ENCODE measurements around the gene PRR5L.

PRR5L gene

GRCh38 chr11:36328966-36329673, 33.0 kb downstream of the PRR5L start:
- no peak for DNase-seq

DNA sequence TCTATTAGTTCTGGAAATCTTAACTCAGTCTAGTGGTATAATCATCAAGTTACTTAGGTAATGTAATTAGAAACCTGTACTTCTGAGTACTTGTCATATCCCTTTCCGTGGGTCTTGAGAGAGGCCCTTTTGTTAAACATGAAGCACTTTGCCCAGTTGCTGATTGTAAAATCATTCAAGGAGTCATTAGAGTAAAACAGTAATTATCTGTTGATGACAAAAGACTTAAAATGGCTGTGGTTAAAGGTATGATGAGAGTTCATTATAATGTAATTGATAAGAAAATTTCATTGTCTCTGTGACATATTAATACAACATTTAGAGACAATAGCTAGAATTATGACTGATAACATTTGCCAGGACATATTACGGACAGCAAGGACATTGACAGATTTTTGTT, 34.3 kb downstream of the PRR5L start:
- no peak for DNase-seq

GRCh38 chr11:36333468-36333867, 37.4 kb downstream of the PRR5L start:
- DNase-seq = no peak

- DNase-seq = no peak
These were observed 37.8 kb downstream of the PRR5L start for GRCh38 chr11:36333897-36334296.

DNA sequence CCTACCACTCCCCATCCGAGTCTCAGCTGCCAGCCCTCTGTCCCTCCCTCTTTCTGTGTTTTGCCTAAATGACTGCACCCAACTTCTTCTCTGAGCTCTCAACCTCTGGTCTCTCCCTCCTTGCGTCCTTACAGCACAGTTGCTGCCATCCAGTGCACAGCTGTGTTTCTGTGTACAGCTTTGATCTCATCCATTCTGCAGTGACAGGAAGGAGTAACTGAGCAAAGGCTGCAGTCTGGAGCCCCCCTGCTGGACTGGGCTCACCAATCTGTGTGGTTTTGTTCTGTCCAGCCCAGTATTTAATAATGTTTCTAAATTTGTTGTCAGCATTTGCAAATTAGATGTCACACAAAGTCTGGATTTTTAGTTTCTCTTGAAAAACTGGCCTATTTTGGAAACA, 43.8 kb downstream of the PRR5L start:
- no peak for DNase-seq

GRCh38 chr11:36340897-36341296, 44.8 kb downstream of the PRR5L start:
- no peak for DNase-seq

DNA sequence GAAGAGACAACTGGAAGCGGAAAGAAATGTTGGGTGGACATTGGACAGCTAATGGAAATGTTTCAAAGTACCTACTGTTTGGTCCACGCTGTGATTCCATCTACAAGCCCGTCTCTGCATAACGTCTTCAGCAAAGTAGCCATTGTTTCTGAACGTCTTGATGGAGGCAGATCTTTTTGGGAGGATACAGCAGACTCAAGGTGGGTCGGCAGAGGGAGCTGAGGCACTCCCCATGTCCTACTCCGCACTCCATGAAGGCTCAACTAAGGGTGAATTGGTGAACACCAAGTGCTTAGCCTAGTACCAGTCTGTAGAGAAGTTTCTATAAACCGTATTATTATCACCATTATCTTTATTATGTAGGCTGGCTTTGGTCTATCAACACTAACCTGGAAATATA, 45.8 kb downstream of the PRR5L start:
- DNase-seq = no peak

- DNase-seq = no peak
These were observed 46.2 kb downstream of the PRR5L start for GRCh38 chr11:36342327-36342726.

DNA sequence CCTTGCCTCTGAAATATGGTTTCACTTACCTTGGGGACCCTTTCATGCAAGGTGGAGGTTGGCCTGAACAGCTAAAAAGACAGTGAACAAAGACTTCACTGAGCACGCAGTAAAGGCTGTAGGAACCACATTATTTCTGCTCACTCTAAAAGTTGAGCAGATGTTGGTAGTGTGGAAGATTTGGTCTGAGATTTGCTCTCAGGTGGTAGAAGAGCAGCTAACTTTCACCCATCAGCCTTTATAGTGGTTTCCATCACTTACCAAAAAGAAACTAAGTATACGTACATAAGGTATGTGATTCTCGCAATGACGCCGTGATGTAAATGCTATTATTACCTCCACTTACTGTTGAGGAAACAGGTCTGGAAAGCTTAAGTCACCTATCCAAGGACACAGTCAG, 47.3 kb downstream of the PRR5L start:
- DNase-seq = no peak

GRCh38 chr11:36345084-36345511, 49.0 kb downstream of the PRR5L start:
- no peak for DNase-seq

DNA sequence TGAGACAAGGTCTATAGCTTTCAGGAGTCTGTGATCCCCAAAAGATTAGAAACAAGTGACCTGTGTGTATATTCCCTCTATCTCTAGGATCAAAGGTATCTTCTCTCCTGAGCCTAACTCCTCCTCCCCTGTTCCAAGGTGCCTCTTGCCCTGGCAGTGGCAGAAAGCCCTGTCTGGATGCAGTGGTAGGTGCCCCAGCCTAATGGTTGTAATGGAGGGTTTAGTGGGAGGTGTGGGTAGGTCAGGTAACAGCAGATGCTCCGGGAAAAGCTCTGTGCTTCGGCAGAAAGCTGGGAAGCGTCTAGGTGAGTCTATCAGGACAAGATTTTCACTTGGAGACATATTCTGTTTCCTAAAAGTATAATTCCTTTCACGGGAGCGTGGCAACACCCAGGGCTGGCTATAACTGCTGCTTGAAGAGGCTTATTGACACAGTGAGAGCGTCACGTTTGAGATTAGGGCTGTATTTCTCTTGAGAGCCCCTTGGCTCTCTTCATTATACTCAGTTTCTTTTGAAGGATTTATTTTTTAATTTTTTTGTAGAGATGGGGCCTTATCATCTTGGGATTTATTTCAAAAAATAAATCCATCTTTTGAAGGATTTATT, 49.5 kb downstream of the PRR5L start:
- no peak for DNase-seq

GRCh38 chr11:36346562-36347383, 50.7 kb downstream of the PRR5L start:
- DNase-seq = no peak

GRCh38 chr11:36347384-36347906, 51.4 kb downstream of the PRR5L start:
- DNase-seq = no peak

GRCh38 chr11:36349351-36350136, 53.5 kb downstream of the PRR5L start:
- no peak for DNase-seq

DNA sequence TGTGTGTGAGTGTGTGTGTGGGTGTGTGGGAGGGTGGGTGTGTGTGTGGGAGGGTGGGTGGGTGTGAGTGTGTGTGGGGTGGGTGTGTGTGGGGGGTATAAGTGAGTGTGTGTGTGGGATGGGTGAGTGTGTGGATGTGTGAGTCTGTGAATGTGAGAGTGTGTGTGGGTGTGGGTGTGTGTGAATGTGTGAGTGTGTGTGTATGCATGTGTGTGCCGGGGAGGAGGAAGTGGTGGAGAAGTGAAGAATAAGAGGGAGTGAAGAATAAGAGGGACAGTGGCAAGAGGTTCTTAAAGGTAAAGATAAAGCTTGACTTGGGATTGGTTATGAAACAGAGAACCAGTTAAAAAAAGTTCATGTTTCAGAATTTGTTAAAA, 54.0 kb downstream of the PRR5L start:
- DNase-seq = no peak

- no peak for DNase-seq
These were observed 56.8 kb downstream of the PRR5L start for GRCh38 chr11:36352922-36353321.

- no peak for DNase-seq
These were observed 58.3 kb downstream of the PRR5L start for GRCh38 chr11:36354221-36355003.

DNA sequence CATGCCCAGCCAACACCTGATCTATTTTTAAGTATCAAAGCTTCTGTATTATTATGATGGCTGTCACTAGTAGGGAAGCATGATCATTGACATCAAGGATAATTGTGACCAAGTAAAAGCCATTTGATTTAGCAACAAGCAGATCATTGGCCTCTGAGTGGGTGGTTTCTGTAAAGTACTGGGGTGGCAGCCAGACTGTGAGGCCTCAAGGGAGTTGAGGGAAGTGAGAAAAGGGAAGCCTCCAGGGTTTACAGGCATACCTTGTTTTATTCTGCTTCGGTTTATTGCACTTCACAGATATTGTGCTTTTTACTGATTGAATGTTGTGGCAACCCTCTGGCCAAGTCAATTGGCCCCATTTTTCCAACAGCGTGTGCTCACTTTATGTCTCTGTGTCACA, 60.1 kb downstream of the PRR5L start:
- DNase-seq = no peak

- no peak for DNase-seq
These were observed 61.7 kb downstream of the PRR5L start for GRCh38 chr11:36357831-36358230.

DNA sequence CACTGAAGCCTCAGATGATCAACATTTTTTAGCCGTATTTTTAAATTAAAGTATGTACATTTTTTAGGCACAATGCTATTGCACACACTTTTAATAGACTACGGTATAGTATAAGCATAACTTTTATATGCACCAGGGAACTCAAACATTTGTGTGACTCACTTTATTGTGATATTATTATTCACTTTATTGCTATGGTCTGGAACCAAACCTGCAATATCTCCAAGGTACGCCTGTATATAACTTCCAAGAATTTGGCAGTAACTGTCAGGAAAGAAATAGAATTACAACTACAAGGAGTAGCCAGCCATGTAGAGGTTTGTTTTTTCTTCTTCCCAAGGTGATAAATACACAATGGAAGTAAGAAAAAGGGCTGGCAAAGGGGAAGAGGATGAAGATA, 62.3 kb downstream of the PRR5L start:
- DNase-seq = no peak

- no peak for DNase-seq
These were observed 64.2 kb downstream of the PRR5L start for GRCh38 chr11:36360318-36360717.

- no peak for DNase-seq
These were observed 64.8 kb downstream of the PRR5L start for GRCh38 chr11:36360826-36361415.
